GM12878 (cell line): ENCODE measurements around the gene DUOXA1.

Experiments
- EP300 ChIP-seq, 2 experiments: fragments of 150-350 bp in 1 of 2; IDR thresholded peaks; 2 replicates each; pipeline ENCODE4 v1.6.1; 2011 to 2012; ENCODE audit warnings: low read depth in 2 of 2, low read length in 2 of 2, borderline replicate concordance in 1 of 2, improper control_type of control experiment in 1 of 2, inconsistent platforms in 1 of 2; ENCODE audit not compliant: control insufficient read depth in 1 of 2
- EZH2 ChIP-seq: IDR thresholded peaks from 2 replicates; pipeline ENCODE4 v1.6.1; 2012; ENCODE audit warnings: low read depth, mild to moderate bottlenecking, control low read depth, inconsistent platforms, low read length, borderline replicate concordance; ENCODE audit not compliant: control insufficient read depth
- HDGF ChIP-seq: fragments of 450-650 bp; IDR thresholded peaks from 2 replicates; pipeline ENCODE4 v1.6.1; 2016; ENCODE audit warnings: antibody characterized with exemption
- JUND ChIP-seq: IDR thresholded peaks from 2 replicates; pipeline ENCODE4 v1.6.1; 2012; ENCODE audit warnings: low read depth, mild to moderate bottlenecking, low read length, improper control_type of control experiment, moderate library complexity
- NFIC ChIP-seq: IDR thresholded peaks from 2 replicates; pipeline ENCODE4 v1.6.1; 2012; ENCODE audit warnings: low read depth, mild to moderate bottlenecking, inconsistent platforms, low read length, moderate library complexity
- NR2C2 ChIP-seq: IDR thresholded peaks from 2 replicates; pipeline ENCODE4 v1.6.1; 2011; ENCODE audit warnings: borderline replicate concordance, low read depth; ENCODE audit not compliant: control insufficient read depth, insufficient read length
- POLR2A ChIP-seq: IDR thresholded peaks from 2 replicates; pipeline ENCODE4 v1.6.1; 2011; ENCODE audit warnings: low read depth, mild to moderate bottlenecking, low read length
- RFX5 ChIP-seq: IDR thresholded peaks from 2 replicates; pipeline ENCODE4 v1.6.1; 2011; ENCODE audit warnings: low read depth, low read length, improper control_type of control experiment
- SIN3A ChIP-seq: IDR thresholded peaks from 2 replicates; pipeline ENCODE4 v1.6.1; 2012; ENCODE audit warnings: low read depth, low read length, improper control_type of control experiment
- SP1 ChIP-seq: IDR thresholded peaks from one replicate; pipeline ENCODE4 v1.6.1; 2011; ENCODE audit warnings: low read depth, low read length
- ZSCAN29 ChIP-seq: fragments of 450-650 bp; IDR thresholded peaks from 2 replicates; pipeline ENCODE4 v1.6.1; 2017; ENCODE audit warnings: mild to moderate bottlenecking, moderate library complexity
- TF ChIP-seq, protein P1 (sequence below), 3 experiments: IDR thresholded peaks in 2 of 3; conservative IDR thresholded peaks in 1 of 3; 2 replicates each; pipeline ENCODE4 v1.5.1; 2011; ENCODE audit warnings: low read depth in 3 of 3, low read length in 3 of 3, mild to moderate bottlenecking in 3 of 3, control low read depth in 2 of 3, moderate library complexity in 2 of 3, inconsistent platforms in 1 of 3, mixed read lengths in 1 of 3; ENCODE audit not compliant: control insufficient read depth in 2 of 3, insufficient read depth in 1 of 3; ENCODE audit errors: extremely low read depth in 1 of 3
- TF ChIP-seq, protein P2 (sequence below): fragments of 450-650 bp; IDR thresholded peaks from 2 replicates; pipeline ENCODE4 v1.6.1; 2016; ENCODE audit warnings: mild to moderate bottlenecking
- TF ChIP-seq, protein P3 (sequence below): IDR thresholded peaks from 2 replicates; pipeline ENCODE4 v1.6.1; 2011; ENCODE audit warnings: low read depth, low read length, improper control_type of control experiment, borderline replicate concordance

DNA sequence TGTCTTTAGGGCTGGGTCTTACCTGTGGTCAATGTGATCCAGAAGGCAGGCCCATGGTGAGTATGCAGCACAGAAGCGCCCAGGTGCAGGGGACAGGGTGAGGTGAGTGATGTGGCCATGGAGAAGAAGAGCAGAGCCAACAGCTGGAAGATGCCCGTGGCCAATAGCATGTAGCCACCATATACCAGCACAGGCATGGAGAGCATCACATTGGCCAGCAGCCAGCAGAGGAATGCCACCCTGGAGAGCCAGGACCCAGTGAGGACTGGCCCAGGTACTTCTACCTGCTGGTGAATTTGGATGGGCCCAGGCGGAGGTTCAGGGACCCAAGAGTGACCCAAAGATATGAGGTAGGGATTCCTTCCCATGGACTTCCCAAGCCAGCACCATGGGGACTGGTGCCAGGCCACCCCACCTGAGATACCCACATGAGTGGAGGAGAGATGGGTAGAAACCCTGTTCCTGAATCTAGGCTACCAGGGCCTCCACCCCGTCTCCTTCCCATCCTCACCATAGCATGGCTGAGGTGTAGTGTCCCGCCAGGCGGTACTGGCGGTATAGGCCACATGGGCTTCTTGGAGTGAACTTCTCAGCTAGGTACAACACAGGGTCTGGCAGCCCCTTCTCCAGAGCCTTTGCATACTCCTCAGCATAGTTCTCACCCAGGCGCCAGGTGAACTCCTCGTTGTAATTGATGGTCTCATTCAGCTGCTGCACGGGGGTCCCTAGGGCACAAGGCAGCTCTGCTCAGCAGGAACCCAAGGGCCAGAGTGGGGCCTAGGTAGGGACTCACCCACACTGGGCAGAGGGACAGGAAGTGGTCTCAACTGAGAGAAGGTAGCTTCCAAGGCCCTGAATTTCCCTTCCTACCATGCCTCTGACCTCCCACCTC lies 9.4 kb downstream of the DUOXA1 start:
- TF ChIP-seq EP300 (IDR thresholded peaks at IDR 0.05; ENCODE audit: borderline replicate concordance in 1 of 2, control insufficient read depth in 1 of 2, low read depth in 2 of 2, low read length in 2 of 2), result no peak
- TF ChIP-seq, protein P1, sequence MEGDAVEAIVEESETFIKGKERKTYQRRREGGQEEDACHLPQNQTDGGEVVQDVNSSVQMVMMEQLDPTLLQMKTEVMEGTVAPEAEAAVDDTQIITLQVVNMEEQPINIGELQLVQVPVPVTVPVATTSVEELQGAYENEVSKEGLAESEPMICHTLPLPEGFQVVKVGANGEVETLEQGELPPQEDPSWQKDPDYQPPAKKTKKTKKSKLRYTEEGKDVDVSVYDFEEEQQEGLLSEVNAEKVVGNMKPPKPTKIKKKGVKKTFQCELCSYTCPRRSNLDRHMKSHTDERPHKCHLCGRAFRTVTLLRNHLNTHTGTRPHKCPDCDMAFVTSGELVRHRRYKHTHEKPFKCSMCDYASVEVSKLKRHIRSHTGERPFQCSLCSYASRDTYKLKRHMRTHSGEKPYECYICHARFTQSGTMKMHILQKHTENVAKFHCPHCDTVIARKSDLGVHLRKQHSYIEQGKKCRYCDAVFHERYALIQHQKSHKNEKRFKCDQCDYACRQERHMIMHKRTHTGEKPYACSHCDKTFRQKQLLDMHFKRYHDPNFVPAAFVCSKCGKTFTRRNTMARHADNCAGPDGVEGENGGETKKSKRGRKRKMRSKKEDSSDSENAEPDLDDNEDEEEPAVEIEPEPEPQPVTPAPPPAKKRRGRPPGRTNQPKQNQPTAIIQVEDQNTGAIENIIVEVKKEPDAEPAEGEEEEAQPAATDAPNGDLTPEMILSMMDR (IDR thresholded peaks at IDR 0.05 in 2 of 3, conservative IDR thresholded peaks at IDR 0.05 in 1 of 3; ENCODE audit: control insufficient read depth in 2 of 3, extremely low read depth in 1 of 3, insufficient read depth in 1 of 3, low read depth in 3 of 3, low read length in 3 of 3), result no peak
- no peak for TF ChIP-seq RFX5
- TF ChIP-seq, protein P2, sequence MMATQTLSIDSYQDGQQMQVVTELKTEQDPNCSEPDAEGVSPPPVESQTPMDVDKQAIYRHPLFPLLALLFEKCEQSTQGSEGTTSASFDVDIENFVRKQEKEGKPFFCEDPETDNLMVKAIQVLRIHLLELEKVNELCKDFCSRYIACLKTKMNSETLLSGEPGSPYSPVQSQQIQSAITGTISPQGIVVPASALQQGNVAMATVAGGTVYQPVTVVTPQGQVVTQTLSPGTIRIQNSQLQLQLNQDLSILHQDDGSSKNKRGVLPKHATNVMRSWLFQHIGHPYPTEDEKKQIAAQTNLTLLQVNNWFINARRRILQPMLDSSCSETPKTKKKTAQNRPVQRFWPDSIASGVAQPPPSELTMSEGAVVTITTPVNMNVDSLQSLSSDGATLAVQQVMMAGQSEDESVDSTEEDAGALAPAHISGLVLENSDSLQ, result no peak
- TF ChIP-seq, protein P3, sequence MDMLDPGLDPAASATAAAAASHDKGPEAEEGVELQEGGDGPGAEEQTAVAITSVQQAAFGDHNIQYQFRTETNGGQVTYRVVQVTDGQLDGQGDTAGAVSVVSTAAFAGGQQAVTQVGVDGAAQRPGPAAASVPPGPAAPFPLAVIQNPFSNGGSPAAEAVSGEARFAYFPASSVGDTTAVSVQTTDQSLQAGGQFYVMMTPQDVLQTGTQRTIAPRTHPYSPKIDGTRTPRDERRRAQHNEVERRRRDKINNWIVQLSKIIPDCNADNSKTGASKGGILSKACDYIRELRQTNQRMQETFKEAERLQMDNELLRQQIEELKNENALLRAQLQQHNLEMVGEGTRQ, result no peak
- TF ChIP-seq JUND, result no peak
- no peak for TF ChIP-seq ZSCAN29
- no peak for TF ChIP-seq EZH2
- no peak for TF ChIP-seq NFIC
- no peak for TF ChIP-seq NR2C2
- TF ChIP-seq SP1, result no peak
- no peak for TF ChIP-seq SIN3A
- no peak for TF ChIP-seq HDGF
- TF ChIP-seq POLR2A, result no peak
